ENCODE data around the gene INSYN1.
"Not testable (repeated sequence)": the region's sequence is repeated elsewhere in the genome, so short reads cannot be mapped to it uniquely, and the experiment has no call there.

INSYN1 gene

GRCh38 chr15:73709686-73710085 is 43.5 kb downstream of the INSYN1 start:
- no peak for DNase-seq

- no peak for DNase-seq
Measured at GRCh38 chr15:73709241-73709640, 43.9 kb downstream of the INSYN1 start.

- DNase-seq = no peak
Measured at GRCh38 chr15:73708691-73709090, 44.5 kb downstream of the INSYN1 start.

- DNase-seq = no peak
Measured at GRCh38 chr15:73704869-73705645, 48.1 kb downstream of the INSYN1 start.

- DNase-seq = not testable (repeated sequence)
Measured at GRCh38 chr15:73704142-73704868, 48.8 kb downstream of the INSYN1 start.

- DNase-seq = not testable (repeated sequence)
Measured at GRCh38 chr15:73703601-73704000, 49.5 kb downstream of the INSYN1 start.

- DNase-seq = not testable (repeated sequence)
Measured at GRCh38 chr15:73702311-73703239, 50.6 kb downstream of the INSYN1 start.

- no peak for DNase-seq
Measured at GRCh38 chr15:73700041-73700842, 52.9 kb downstream of the INSYN1 start.

- DNase-seq = no peak
Measured at GRCh38 chr15:73699249-73700040, 53.7 kb downstream of the INSYN1 start.

- DNase-seq = no peak
Measured at GRCh38 chr15:73697033-73697467, 56.1 kb downstream of the INSYN1 start.

- DNase-seq = no peak
Measured at GRCh38 chr15:73696641-73697001, 56.5 kb downstream of the INSYN1 start.

- DNase-seq = no peak
Measured at GRCh38 chr15:73695773-73696640, 57.1 kb downstream of the INSYN1 start.

- no peak for DNase-seq
Measured at GRCh38 chr15:73694419-73694818, 58.7 kb downstream of the INSYN1 start.

- no peak for DNase-seq
Measured at GRCh38 chr15:73691396-73691795, 61.8 kb downstream of the INSYN1 start.

- DNase-seq = no peak
Measured at GRCh38 chr15:73688455-73688854, 64.7 kb downstream of the INSYN1 start.

GRCh38 chr15:73687351-73687750 is 65.8 kb downstream of the INSYN1 start:
- DNase-seq = no peak

- DNase-seq = no peak
Measured at GRCh38 chr15:73686781-73687256, 66.3 kb downstream of the INSYN1 start.

- no peak for DNase-seq
Measured at GRCh38 chr15:73685981-73686380, 67.2 kb downstream of the INSYN1 start.
